ENCODE data around the gene LEF1.

GRCh38 chr4:108143515-108143914 lies 25.2 kb downstream of the LEF1 start:
- TF ChIP-seq POLR2A (IDR thresholded peaks at IDR 0.05; ENCODE audit: low read length) (no peak), GATA1 (IDR thresholded peaks at IDR 0.05; ENCODE audit: low read depth, low read length) (no peak)
